ENCODE results near the gene CACNA2D3. TPM values are rescaled to one million over a fixed set of nuclear protein-coding genes. Genes with fewer than 3 reads are reported as not detected.

Gene CACNA2D3
- total RNA-seq, 1 donor from 2014 or later: 0.70 TPM

DNA sequence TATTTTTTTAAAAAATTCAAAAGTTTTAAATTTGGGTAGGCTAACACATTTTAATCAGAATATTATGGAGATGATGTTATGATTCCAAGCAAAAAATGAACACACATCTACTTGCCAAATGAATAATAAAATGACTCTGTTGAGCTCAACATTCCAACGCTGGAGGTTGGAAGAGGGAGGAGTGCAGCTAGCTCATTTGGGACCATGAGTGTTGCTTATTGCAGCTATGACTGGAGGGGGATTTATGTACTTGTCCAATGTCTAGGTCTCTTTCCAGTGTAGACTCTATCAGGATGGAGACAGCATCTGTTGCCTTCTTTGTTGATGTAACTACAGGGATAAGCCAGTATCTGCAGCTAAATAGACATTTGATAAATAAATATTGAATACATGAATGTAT is 310.6 kb downstream of the CACNA2D3 start:
- no peak overlapping the region for H2AFZ ChIP-seq (ENCODE audit: low read depth, low read length)
- H3K27me3 ChIP-seq (ENCODE audit: insufficient read depth, low read length): no peaks in the 10 kb centered on the region
- H3K4me2 ChIP-seq (ENCODE audit: low read length): no peak overlapping the region
- Mint-ChIP-seq H3K27me3 (ENCODE audit: low read depth, unreplicated experiment) (peaks cover 10% of the 10 kb centered on the region), H3K27ac (ENCODE audit: unreplicated experiment) (no peak overlapping the region), H3K36me3 (ENCODE audit: low read depth, unreplicated experiment) (no peaks in the 10 kb centered on the region), H3K4me3 (ENCODE audit: unreplicated experiment) (no peak overlapping the region), H3K4me1 (ENCODE audit: low read depth, unreplicated experiment) (peaks cover 3% of the 10 kb centered on the region), H3K9me3 (ENCODE audit: unreplicated experiment) (no peaks in the 10 kb centered on the region)
- H3K9ac ChIP-seq (ENCODE audit: low read length): no peak overlapping the region
- no peaks in the 10 kb centered on the region for H3K36me3 ChIP-seq (ENCODE audit: insufficient read depth, low read length)
- no peak for TF ChIP-seq EZH2 (IDR thresholded peaks at IDR 0.05; ENCODE audit: insufficient read depth, low read length)
- TF ChIP-seq, protein P1, sequence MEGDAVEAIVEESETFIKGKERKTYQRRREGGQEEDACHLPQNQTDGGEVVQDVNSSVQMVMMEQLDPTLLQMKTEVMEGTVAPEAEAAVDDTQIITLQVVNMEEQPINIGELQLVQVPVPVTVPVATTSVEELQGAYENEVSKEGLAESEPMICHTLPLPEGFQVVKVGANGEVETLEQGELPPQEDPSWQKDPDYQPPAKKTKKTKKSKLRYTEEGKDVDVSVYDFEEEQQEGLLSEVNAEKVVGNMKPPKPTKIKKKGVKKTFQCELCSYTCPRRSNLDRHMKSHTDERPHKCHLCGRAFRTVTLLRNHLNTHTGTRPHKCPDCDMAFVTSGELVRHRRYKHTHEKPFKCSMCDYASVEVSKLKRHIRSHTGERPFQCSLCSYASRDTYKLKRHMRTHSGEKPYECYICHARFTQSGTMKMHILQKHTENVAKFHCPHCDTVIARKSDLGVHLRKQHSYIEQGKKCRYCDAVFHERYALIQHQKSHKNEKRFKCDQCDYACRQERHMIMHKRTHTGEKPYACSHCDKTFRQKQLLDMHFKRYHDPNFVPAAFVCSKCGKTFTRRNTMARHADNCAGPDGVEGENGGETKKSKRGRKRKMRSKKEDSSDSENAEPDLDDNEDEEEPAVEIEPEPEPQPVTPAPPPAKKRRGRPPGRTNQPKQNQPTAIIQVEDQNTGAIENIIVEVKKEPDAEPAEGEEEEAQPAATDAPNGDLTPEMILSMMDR (IDR thresholded peaks at IDR 0.05; ENCODE audit: insufficient read depth, low read depth, low read length): no peak
- no peaks in the 10 kb centered on the region for H3K79me2 ChIP-seq (ENCODE audit: insufficient read depth, low read length)
- no peaks in the 10 kb centered on the region for H4K20me1 ChIP-seq (ENCODE audit: insufficient read depth, low read length)
- FAIRE-seq (no peak), DNase-seq (ENCODE audit: low read depth) (no peak)
- H3K9me3 ChIP-seq (ENCODE audit: insufficient read depth, low read depth, low read length): no peaks in the 10 kb centered on the region
- no peak overlapping the region for H3K4me3 ChIP-seq (ENCODE audit: insufficient read depth, low read depth, low read length)
- H3K4me1 ChIP-seq (ENCODE audit: insufficient read depth, low read length): peaks cover 6% of the 10 kb centered on the region
- H3K27ac ChIP-seq (ENCODE audit: low read depth, low read length): no peak overlapping the region

DNA sequence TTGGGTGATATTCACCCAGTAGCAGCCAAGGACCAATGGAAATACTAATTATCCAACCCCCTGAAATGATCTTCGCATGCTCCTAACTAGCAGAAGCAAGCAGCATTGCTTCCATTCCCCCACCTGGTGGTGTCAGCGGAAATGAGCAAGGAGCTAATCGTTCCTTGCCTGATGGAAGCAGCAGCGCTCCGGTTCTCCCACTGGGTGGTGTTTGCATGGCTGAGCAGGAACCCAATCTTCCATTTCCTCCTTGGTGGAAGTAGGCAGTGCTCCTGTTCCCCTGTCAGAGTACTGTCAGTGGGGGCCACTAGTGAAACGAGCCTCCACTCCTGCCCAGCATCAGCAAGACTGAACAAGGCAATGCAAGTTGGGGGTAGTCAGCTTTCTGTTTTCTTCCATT is 311.5 kb downstream of the CACNA2D3 start:
- H3K27ac ChIP-seq (ENCODE audit: low read depth, low read length): no peak overlapping the region
- FAIRE-seq: no peak
- H3K9me3 Mint-ChIP-seq (ENCODE audit: unreplicated experiment): no peaks in the 10 kb centered on the region

DNA sequence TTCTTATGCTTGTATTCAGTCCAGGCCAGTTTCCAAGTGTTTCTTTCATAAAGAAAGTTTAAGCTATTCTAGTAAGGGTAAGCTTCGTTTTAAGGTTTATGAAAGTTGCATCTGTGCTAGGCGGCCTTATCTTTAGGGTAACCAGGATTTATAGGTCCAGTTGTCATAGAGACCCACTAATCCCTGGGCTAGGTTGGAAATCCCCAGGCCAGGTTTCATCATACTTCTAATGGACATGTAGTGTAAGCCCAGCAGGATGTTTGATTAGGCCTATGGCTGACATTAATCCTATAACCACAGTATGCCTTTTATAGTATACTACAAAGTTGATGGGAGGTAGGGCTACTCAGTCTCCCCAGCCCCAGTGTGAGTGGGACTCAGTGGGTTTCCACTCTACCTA is 312.4 kb downstream of the CACNA2D3 start:
- no peak overlapping the region for H2AFZ ChIP-seq (ENCODE audit: low read depth, low read length)
- Mint-ChIP-seq H3K36me3 (ENCODE audit: low read depth, unreplicated experiment) (no peaks in the 10 kb centered on the region), H3K27ac (ENCODE audit: unreplicated experiment) (no peak overlapping the region), H3K4me1 (ENCODE audit: low read depth, unreplicated experiment) (no peaks in the 10 kb centered on the region), H3K27me3 (ENCODE audit: low read depth, unreplicated experiment) (peaks cover 11% of the 10 kb centered on the region), H3K9me3 (ENCODE audit: unreplicated experiment) (no peaks in the 10 kb centered on the region), H3K4me3 (ENCODE audit: unreplicated experiment) (no peak overlapping the region)
- no peak overlapping the region for H3K4me2 ChIP-seq (ENCODE audit: low read length)
- H3K27ac ChIP-seq (ENCODE audit: low read depth, low read length): no peak overlapping the region
- H4K20me1 ChIP-seq (ENCODE audit: insufficient read depth, low read length): no peaks in the 10 kb centered on the region
- no peak overlapping the region for H3K9ac ChIP-seq (ENCODE audit: low read length)
- FAIRE-seq: no peak
- H3K79me2 ChIP-seq (ENCODE audit: insufficient read depth, low read length): no peaks in the 10 kb centered on the region
- no peaks in the 10 kb centered on the region for H3K4me1 ChIP-seq (ENCODE audit: insufficient read depth, low read length)
- TF ChIP-seq EZH2 (IDR thresholded peaks at IDR 0.05; ENCODE audit: insufficient read depth, low read length): no peak
- TF ChIP-seq, protein P1 (IDR thresholded peaks at IDR 0.05; ENCODE audit: insufficient read depth, low read depth, low read length): no peak
- H3K9me3 ChIP-seq (ENCODE audit: insufficient read depth, low read depth, low read length): no peaks in the 10 kb centered on the region
- DNase-seq (ENCODE audit: low read depth): no peak
- H3K36me3 ChIP-seq (ENCODE audit: insufficient read depth, low read length): no peaks in the 10 kb centered on the region
- H3K27me3 ChIP-seq (ENCODE audit: insufficient read depth, low read length): no peaks in the 10 kb centered on the region
- no peak overlapping the region for H3K4me3 ChIP-seq (ENCODE audit: insufficient read depth, low read depth, low read length)

More for the DNA sequence above, 311.5 kb downstream of the CACNA2D3 start:
- Mint-ChIP-seq H3K36me3 (ENCODE audit: low read depth, unreplicated experiment) (no peaks in the 10 kb centered on the region), H3K4me3 (ENCODE audit: unreplicated experiment) (no peak overlapping the region), H3K27ac (ENCODE audit: unreplicated experiment) (no peak overlapping the region), H3K27me3 (ENCODE audit: low read depth, unreplicated experiment) (peaks cover 10% of the 10 kb centered on the region), H3K4me1 (ENCODE audit: low read depth, unreplicated experiment) (no peaks in the 10 kb centered on the region)
- TF ChIP-seq EZH2 (IDR thresholded peaks at IDR 0.05; ENCODE audit: insufficient read depth, low read length): no peak
- TF ChIP-seq, protein P1 (IDR thresholded peaks at IDR 0.05; ENCODE audit: insufficient read depth, low read depth, low read length): peak; percentile 2
- H3K27me3 ChIP-seq (ENCODE audit: insufficient read depth, low read length): no peaks in the 10 kb centered on the region
- no peaks in the 10 kb centered on the region for H4K20me1 ChIP-seq (ENCODE audit: insufficient read depth, low read length)
- H3K4me3 ChIP-seq (ENCODE audit: insufficient read depth, low read depth, low read length): no peak overlapping the region
- no peaks in the 10 kb centered on the region for H3K79me2 ChIP-seq (ENCODE audit: insufficient read depth, low read length)
- no peaks in the 10 kb centered on the region for H3K36me3 ChIP-seq (ENCODE audit: insufficient read depth, low read length)
- H3K9me3 ChIP-seq (ENCODE audit: insufficient read depth, low read depth, low read length): no peaks in the 10 kb centered on the region
- H3K9ac ChIP-seq (ENCODE audit: low read length): no peak overlapping the region
- peaks cover 1% of the 10 kb centered on the region for H3K4me1 ChIP-seq (ENCODE audit: insufficient read depth, low read length)
- DNase-seq (ENCODE audit: low read depth): no peak
- no peak overlapping the region for H2AFZ ChIP-seq (ENCODE audit: low read depth, low read length)
- no peak overlapping the region for H3K4me2 ChIP-seq (ENCODE audit: low read length)
